RWPE2 (cell line): ENCODE results near the gene HIBCH.

Experiments used
- ATAC-seq: fragments of 200-7000 bp; cut with Tn5 transposase; 3 replicates; pipeline ENCODE4 v1.9.1; 2021; ENCODE audit warnings: low read depth
- DNase-seq: peaks from one replicate; pipeline ENCODE4 v3.0.0-alpha.2; 2020; ENCODE audit warnings: low spot score
- H3K27ac ChIP-seq: fragments of 450-650 bp; 2 replicates; pipeline ENCODE4 v1.5.1; 2017; ENCODE audit warnings: mild to moderate bottlenecking; ENCODE audit not compliant: poor library complexity, severe bottlenecking
- H3K27me3 ChIP-seq: fragments of 250-450 bp; sonication (Bioruptor Pico); 2 replicates; pipeline ENCODE4 v1.5.1; 2021; ENCODE audit warnings: mild to moderate bottlenecking, moderate library complexity; ENCODE audit not compliant: insufficient read depth, poor library complexity, severe bottlenecking
- H3K36me3 ChIP-seq: fragments of 250-450 bp; sonication (Bioruptor Pico); 2 replicates; pipeline ENCODE4 v1.5.1; 2020; ENCODE audit warnings: low read depth, mild to moderate bottlenecking, moderate library complexity
- H3K4me1 ChIP-seq: fragments of 250-450 bp; sonication (Bioruptor Pico); 2 replicates; pipeline ENCODE4 v1.5.1; 2021; ENCODE audit warnings: mild to moderate bottlenecking, moderate library complexity; ENCODE audit not compliant: insufficient read depth, poor library complexity, severe bottlenecking
- H3K4me3 ChIP-seq: fragments of 250-450 bp; sonication (Bioruptor Pico); 2 replicates; pipeline ENCODE4 v1.5.1; 2021; ENCODE audit warnings: mild to moderate bottlenecking, moderate library complexity; ENCODE audit not compliant: severe bottlenecking
- H3K9me3 ChIP-seq: fragments of 250-450 bp; sonication (Bioruptor Pico); 2 replicates; pipeline ENCODE4 v1.5.1; 2021; ENCODE audit warnings: mild to moderate bottlenecking, moderate library complexity; ENCODE audit not compliant: severe bottlenecking
- TF ChIP-seq, protein P1 (sequence below): fragments of 450-650 bp; IDR thresholded peaks from one replicate; pipeline ENCODE4 v1.5.1; 2017; ENCODE audit warnings: mild to moderate bottlenecking, moderate library complexity; ENCODE audit not compliant: poor library complexity, severe bottlenecking

The HIBCH gene

GRCh38 chr2:190170673-190171072, 149.0 kb downstream of the HIBCH start:
- TF ChIP-seq, protein P1, sequence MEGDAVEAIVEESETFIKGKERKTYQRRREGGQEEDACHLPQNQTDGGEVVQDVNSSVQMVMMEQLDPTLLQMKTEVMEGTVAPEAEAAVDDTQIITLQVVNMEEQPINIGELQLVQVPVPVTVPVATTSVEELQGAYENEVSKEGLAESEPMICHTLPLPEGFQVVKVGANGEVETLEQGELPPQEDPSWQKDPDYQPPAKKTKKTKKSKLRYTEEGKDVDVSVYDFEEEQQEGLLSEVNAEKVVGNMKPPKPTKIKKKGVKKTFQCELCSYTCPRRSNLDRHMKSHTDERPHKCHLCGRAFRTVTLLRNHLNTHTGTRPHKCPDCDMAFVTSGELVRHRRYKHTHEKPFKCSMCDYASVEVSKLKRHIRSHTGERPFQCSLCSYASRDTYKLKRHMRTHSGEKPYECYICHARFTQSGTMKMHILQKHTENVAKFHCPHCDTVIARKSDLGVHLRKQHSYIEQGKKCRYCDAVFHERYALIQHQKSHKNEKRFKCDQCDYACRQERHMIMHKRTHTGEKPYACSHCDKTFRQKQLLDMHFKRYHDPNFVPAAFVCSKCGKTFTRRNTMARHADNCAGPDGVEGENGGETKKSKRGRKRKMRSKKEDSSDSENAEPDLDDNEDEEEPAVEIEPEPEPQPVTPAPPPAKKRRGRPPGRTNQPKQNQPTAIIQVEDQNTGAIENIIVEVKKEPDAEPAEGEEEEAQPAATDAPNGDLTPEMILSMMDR, result no peak
- Histone ChIP-seq H3K27ac (no peak overlapping the region), H3K4me1 (no peaks in the 10 kb centered on the region), H3K36me3 (no peaks in the 10 kb centered on the region), H3K4me3 (no peak overlapping the region), H3K27me3 (no peaks in the 10 kb centered on the region), H3K9me3 (peaks cover under 1% of the 10 kb centered on the region)
- ATAC-seq (no peak), DNase-seq (no peak)

DNA sequence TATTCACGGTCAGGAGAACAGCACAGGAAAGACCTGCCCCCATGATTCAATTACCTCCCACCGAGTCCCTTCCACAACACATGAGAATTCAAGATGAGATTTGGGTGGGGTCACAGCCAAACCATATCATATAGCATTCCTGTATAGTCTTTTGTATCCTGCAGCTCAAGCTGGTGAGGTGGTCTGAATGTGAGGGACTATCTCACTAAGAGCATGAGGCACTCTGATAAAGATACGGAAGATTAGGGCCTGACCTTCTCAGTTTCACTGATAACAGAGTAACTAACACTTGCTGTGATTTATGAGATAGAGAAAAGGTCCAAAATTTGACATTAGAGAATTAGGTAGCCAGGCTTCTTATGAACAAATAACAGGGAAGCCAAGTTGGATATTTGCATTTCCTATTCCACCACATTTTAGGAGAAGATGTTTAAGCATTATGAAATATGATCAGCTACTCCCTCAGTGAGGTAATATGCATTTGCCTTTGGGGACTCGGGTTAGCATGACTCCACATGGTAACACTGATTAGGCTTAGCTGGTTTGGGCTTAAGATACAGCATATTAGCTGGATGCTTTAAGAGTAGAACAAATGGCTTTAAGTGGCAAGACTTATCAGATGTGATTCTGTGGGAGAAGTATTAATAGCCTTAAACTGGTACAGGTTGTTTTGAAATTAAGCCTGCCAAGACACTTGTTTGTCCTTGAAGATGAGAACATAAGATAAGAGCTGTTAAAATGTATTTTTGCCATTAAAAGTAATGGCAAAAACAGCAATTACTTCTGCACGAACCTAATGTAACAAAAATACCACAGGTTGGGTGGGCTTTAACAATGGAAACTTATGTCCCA, 150.2 kb downstream of the HIBCH start:
- TF ChIP-seq, protein P1, result no peak
- H3K27me3 ChIP-seq, result no peaks in the 10 kb centered on the region
- H3K9me3 ChIP-seq, result peaks cover 3% of the 10 kb centered on the region
- H3K36me3 ChIP-seq, result no peaks in the 10 kb centered on the region
- DNase-seq (no peak), ATAC-seq (no peak)
- H3K4me3 ChIP-seq, result no peak overlapping the region
- no peak overlapping the region for H3K27ac ChIP-seq
- H3K4me1 ChIP-seq, result no peaks in the 10 kb centered on the region

- no peaks in the 10 kb centered on the region for H3K27me3 ChIP-seq
- H3K4me3 ChIP-seq, result no peak overlapping the region
- ATAC-seq, result no peak
- no peak for DNase-seq
- no peak overlapping the region for H3K27ac ChIP-seq
- H3K36me3 ChIP-seq, result no peaks in the 10 kb centered on the region
- H3K4me1 ChIP-seq, result no peaks in the 10 kb centered on the region
- TF ChIP-seq, protein P1, result no peak
- peaks cover 3% of the 10 kb centered on the region for H3K9me3 ChIP-seq
Observed at GRCh38 chr2:190167702-190168101, 151.9 kb downstream of the HIBCH start.

DNA sequence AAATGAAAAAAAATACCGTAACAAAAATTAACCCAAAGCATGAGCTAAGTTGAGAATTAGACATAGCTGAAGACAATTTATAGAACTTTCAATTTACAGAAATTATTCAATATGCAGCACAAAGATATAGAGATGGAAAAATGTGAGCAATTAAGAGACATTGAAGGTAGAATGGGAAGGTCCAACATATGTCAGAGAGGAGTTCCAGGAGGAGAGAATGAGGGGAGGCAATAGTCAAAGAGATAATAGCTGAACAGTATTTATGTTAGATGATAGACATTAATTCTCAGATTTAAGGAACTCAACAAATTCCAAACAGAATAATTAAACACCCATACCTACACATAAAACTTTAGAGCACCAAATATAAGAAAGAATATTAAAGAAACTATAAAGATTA, 154.1 kb downstream of the HIBCH start:
- no peak overlapping the region for H3K27ac ChIP-seq

More for the DNA sequence above, 154.1 kb downstream of the HIBCH start:
- TF ChIP-seq, protein P1, result no peak
- Histone ChIP-seq H3K9me3 (peaks cover 3% of the 10 kb centered on the region), H3K4me3 (no peak overlapping the region), H3K27me3 (no peaks in the 10 kb centered on the region), H3K4me1 (no peaks in the 10 kb centered on the region), H3K36me3 (no peaks in the 10 kb centered on the region)
- DNase-seq, result no peak
- no peak for ATAC-seq
